SH-SY5Y (cell line): ENCODE data around the gene KLF7.

Experiments
- GATA2 ChIP-seq: IDR thresholded peaks from 2 replicates; pipeline ENCODE4 v1.6.1; 2011; ENCODE audit warnings: mild to moderate bottlenecking, low read depth, low read length
- GATA3 ChIP-seq: IDR thresholded peaks from 2 replicates; pipeline ENCODE4 v1.6.1; 2011; ENCODE audit warnings: low read depth, mild to moderate bottlenecking, low read length, moderate library complexity

KLF7 gene

GRCh38 chr2:207165121-207166038 is at the start of gene KLF7:
Gene KLF7 (minus strand): TSS chr2:207165948. CDS start chr2:207165568, 380 bp downstream.
- TF ChIP-seq GATA2 (no peak), GATA3 (no peak)

GRCh38 chr2:207215308-207215707 is 49.6 kb upstream of the KLF7 start:
- TF ChIP-seq GATA3 (no peak), GATA2 (no peak)

- no peak for TF ChIP-seq GATA2
- TF ChIP-seq GATA3, result no peak
Observed at GRCh38 chr2:207214446-207214845, 48.7 kb upstream of the KLF7 start.

- TF ChIP-seq GATA3, result no peak
- no peak for TF ChIP-seq GATA2
Observed at GRCh38 chr2:207206011-207206410, 40.3 kb upstream of the KLF7 start.

GRCh38 chr2:207205173-207205957 is 39.6 kb upstream of the KLF7 start:
- TF ChIP-seq GATA3 (no peak), GATA2 (no peak)

GRCh38 chr2:207203056-207203455 is 37.3 kb upstream of the KLF7 start:
- TF ChIP-seq GATA3 (no peak), GATA2 (no peak)

- TF ChIP-seq GATA2, result no peak
Observed at GRCh38 chr2:207202645-207203044, 36.9 kb upstream of the KLF7 start.

- TF ChIP-seq GATA3 (no peak), GATA2 (no peak)
Observed at GRCh38 chr2:207201416-207201815, 35.7 kb upstream of the KLF7 start.

GRCh38 chr2:207200136-207200535 is 34.4 kb upstream of the KLF7 start:
- TF ChIP-seq GATA3 (no peak), GATA2 (no peak)

- no peak for TF ChIP-seq GATA2
- TF ChIP-seq GATA3, result no peak
Observed at GRCh38 chr2:207194028-207194427, 28.3 kb upstream of the KLF7 start.

GRCh38 chr2:207188626-207189419 is 23.1 kb upstream of the KLF7 start:
- no peak for TF ChIP-seq GATA3
- TF ChIP-seq GATA2, result no peak

- TF ChIP-seq GATA3 (no peak), GATA2 (no peak)
Observed at GRCh38 chr2:207185372-207185771, 19.6 kb upstream of the KLF7 start.

- TF ChIP-seq GATA3 (no peak), GATA2 (no peak)
Observed at GRCh38 chr2:207184768-207185167, 19.0 kb upstream of the KLF7 start.

GRCh38 chr2:207184348-207184747 is 18.6 kb upstream of the KLF7 start:
- TF ChIP-seq GATA3 (no peak), GATA2 (no peak)
